RWPE1 (cell line): ENCODE data around the gene PHOX2B.

Experiments used
- CTCF ChIA-PET: fragments of 350-600 bp; sonication (Branson Sonifier 250); formaldehyde crosslinking; extraction: SDS; loops from one replicate; lab custom pipeline; 2021; lab: Yijun Ruan, JAX
- POLR2A ChIA-PET: fragments of 400-600 bp; formaldehyde crosslinking; extraction: SDS; loops from one replicate; lab custom pipeline; 2020; ENCODE audit warnings: antibody characterized with exemption; ENCODE audit not compliant: low non-redundant PET; lab: Yijun Ruan, JAX
- DNase-seq: peaks from one replicate; pipeline ENCODE4 v3.0.0; 2012; ENCODE audit warnings: low spot score
- H3K27ac ChIP-seq: fragments of 450-650 bp; 2 replicates; pipeline ENCODE4 v1.5.1; 2017
- TF ChIP-seq, protein P1 (sequence below): fragments of 450-650 bp; conservative IDR thresholded peaks from 2 replicates; pipeline ENCODE4 v1.5.1; 2017; ENCODE audit warnings: low read depth, mild to moderate bottlenecking

PHOX2B gene

GRCh38 chr4:41787931-41788330, 39.4 kb upstream of the PHOX2B start:
- TF ChIP-seq, protein P1, sequence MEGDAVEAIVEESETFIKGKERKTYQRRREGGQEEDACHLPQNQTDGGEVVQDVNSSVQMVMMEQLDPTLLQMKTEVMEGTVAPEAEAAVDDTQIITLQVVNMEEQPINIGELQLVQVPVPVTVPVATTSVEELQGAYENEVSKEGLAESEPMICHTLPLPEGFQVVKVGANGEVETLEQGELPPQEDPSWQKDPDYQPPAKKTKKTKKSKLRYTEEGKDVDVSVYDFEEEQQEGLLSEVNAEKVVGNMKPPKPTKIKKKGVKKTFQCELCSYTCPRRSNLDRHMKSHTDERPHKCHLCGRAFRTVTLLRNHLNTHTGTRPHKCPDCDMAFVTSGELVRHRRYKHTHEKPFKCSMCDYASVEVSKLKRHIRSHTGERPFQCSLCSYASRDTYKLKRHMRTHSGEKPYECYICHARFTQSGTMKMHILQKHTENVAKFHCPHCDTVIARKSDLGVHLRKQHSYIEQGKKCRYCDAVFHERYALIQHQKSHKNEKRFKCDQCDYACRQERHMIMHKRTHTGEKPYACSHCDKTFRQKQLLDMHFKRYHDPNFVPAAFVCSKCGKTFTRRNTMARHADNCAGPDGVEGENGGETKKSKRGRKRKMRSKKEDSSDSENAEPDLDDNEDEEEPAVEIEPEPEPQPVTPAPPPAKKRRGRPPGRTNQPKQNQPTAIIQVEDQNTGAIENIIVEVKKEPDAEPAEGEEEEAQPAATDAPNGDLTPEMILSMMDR: no peak
- POLR2A ChIA-PET: no interaction called here
- DNase-seq: no peak
- no peak overlapping the region for H3K27ac ChIP-seq
- CTCF ChIA-PET: interaction anchor here (0.6 kb wide), 1 partner anchor 100 kb away, joined by 3 read pairs; no protein-coding TSS in a partner anchor

DNA sequence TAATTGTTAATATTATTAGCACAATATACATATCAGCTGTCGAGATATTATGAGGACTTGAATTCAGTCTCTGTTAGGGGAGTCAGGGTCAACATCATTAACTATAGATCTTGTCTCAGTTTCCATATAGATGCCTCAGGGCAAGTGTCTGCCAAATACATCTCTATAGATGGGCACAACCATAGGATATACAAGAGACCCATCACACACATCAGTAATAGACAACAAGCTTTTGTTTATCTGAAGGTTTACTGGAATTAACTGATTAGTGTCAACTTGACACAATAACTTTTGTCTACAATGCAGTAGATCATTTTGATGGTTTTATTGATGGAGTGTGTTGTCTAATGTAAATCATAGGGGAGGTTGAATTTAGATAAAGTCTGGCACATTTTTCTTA, 37.1 kb upstream of the PHOX2B start:
- TF ChIP-seq, protein P1: no peak
- ChIA-PET POLR2A (no interaction called here), CTCF (no interaction called here)
- no peak for DNase-seq
- H3K27ac ChIP-seq: no peak overlapping the region

DNA sequence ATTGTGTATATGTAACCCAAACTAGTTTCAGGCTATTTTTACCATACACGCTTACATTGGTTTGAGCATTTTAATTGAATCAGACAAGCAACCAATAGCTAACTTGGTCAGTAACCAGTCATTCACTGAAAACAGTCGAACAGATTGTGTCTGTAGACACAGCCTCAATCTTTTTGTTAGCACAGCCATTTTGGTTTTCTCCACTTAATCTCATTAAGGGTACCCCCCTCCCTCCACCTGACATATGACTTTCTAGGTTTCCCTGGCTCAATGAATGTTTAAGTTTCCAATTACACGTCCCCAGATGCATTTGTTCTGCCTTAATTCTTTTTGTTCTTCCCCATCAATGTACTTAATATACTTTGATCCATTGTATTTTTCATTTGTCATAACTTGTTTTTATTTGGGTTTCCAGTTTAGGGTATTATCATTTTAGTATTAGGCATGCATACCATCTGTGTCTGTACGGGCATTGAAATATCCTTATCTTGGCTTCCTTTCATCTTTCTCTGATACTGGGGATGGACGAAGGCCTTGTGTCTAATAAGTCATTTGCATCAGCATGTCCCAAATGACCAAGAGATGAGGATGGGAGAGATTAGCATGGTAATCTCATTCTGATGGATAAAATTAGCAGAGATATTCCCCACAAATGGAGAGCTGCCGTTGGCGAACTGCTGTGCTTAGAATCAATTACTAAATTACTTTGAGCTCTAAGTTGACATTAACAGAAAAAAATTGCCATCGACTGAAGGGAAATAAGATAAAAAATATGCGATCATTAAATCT, 35.9 kb upstream of the PHOX2B start:
- no peak overlapping the region for H3K27ac ChIP-seq
- no peak for DNase-seq
- CTCF ChIA-PET: interaction anchor here (0.6 kb wide), 1 partner anchor 50 kb away, joined by 3 read pairs; no protein-coding TSS in a partner anchor
- POLR2A ChIA-PET: no interaction called here
- TF ChIP-seq, protein P1: no peak

DNA sequence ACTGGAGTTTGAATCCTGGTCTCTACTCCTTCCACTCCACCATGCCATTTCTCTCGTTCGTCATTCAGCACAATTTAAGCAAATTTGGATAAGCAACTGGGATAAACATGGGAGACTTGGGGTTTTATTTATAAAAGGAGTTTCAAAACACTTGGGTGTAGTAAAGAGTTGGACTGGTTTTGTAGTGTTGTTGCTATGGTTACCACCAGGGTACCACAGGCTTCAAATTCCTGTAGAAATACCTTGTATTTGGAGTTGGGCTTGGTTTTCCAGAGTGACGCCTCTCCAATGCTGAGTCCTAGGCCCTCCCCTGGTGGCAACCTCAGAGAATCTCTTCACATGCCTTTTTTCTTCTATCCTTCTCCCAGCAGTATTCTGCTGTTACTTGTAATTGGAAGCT, 27.9 kb upstream of the PHOX2B start:
- POLR2A ChIA-PET: no interaction called here
- no peak overlapping the region for H3K27ac ChIP-seq
- TF ChIP-seq, protein P1: no peak
- CTCF ChIA-PET: no interaction called here
- DNase-seq: no peak

- H3K27ac ChIP-seq: no peak overlapping the region
- ChIA-PET CTCF (interaction anchor here (0.6 kb wide), 1 partner anchor 1573 kb away, joined by 3 read pairs; no protein-coding TSS in a partner anchor), POLR2A (no interaction called here)
- DNase-seq: no peak
- TF ChIP-seq, protein P1: no peak
Observed at GRCh38 chr4:41763729-41764128, 15.2 kb upstream of the PHOX2B start.

DNA sequence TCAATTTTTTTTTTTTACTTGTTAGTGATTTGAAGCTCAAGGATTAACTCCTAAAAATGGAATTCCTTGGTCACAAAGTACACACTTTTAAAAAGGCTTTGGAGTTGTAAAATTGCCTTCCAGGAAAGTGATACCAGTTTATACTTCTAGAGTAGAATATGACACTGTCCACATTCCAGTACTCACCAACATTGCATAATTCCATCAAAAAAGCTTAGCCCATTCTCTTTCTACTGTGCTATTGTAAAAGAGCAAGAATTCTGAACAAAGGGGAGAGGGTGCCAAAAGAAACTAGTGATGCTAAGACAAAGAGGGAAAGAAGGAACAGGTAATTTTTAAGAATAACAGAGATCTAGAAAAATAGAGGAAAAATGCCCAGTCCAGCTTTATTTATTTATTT, 10.4 kb upstream of the PHOX2B start:
- H3K27ac ChIP-seq: no peak overlapping the region
- TF ChIP-seq, protein P1: no peak
- POLR2A ChIA-PET: no interaction called here
- no peak for DNase-seq
- CTCF ChIA-PET: no interaction called here
